Stimulated activated CD4-positive, alpha-beta T cell treated with anti-CD3 and anti-CD28 coated beads, Interleukin-4, amount 100 ng/mL, for 1 hour (primary cell): ENCODE measurements around the gene RPL18A.

Experiments used
- DNase-seq: peaks from one replicate; pipeline ENCODE4 v3.0.0-alpha.2; 2020

Gene RPL18A

DNA sequence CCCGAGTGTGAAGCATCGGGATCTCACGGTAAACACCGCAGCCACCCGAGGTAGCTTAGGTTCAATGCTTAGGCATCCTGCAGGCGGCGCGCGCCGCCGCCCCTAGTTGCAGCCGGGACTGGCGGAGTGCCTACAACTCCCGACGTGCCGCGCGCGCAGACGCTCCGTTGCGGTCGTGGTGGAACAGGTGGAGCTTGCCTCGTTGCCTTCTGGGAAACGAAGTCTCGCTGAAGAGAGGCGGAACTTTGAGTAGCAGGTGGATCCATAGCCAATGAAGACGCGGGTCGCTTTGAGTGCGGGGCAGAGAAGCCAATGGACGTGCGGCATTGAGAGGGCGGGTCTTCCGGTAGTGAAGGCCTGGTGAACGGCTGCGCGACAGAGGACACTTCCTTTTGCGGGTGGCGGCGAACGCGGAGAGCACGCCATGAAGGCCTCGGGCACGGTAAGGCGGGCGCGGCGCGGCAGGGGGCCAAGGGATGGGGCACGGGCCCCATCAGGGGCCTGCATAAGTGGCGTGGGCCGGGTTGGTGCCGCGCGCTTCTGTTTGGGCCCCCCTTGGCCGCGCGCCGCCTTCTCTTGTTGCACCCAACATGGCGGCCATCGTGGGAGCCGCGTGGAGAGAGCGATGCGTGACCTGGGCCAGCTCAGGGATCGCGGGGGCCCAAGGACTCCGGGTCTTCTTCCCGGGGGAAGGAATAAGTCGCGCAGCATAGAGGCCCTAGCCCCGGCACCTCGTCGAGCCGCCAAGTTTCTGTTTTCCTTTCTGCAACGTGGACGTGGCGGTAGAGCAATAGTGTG is at the start of gene RPL18A:
RPL18A (plus strand) TSS at position 378 of the 798 bp plus-strand sequence; CDS start at position 425, 47 bp downstream.
- DNase-seq, result peak; percentile 98

DNA sequence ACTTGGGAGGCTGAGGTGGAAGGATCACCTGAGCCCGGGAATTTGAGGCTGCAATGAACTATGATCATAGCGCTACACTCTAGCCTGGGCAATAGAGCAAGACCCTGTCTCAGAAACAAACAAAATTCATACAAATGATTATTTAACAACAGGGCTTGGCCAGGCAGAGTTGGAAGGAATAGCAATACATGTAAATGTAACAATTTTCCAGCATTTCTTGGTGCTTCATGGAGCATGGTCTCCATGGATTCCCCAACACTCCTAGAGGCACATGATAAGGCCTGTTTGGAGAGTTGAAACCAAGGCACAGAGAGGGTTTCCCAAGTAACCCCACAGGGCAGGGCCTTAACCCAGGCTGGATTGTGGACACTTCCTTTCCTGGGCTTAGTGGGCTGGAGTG is 48.6 kb upstream of the RPL18A start:
- no peak for DNase-seq

DNA sequence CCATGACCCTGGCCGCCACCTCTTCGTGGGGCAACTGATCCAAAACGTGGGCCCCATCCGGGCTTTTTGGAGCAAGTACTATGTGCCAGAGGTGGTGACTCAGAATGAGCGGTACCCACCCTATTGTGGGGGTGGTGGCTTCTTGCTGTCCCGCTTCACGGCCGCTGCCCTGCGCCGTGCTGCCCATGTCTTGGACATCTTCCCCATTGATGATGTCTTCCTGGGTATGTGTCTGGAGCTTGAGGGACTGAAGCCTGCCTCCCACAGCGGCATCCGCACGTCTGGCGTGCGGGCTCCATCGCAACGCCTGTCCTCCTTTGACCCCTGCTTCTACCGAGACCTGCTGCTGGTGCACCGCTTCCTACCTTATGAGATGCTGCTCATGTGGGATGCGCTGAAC is 48.0 kb upstream of the RPL18A start:
- DNase-seq, result no peak

DNA sequence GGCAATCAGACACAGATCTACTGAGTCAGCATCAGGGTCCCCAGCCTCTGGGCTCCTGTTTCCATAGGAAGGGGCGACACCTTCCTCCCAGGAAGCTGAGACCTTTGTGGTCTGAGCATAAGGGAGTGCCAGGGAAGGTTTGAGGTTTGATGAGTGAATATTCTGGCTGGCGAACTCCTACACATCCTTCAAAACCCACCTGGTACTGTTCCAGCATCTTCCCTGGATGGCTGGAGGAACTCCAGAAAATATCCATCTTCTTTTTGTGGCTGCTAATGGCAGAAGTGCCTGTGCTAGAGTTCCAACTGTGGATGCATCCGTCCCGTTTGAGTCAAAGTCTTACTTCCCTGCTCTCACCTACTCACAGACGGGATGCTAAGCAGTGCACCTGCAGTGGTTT is 47.6 kb upstream of the RPL18A start:
- no peak for DNase-seq

DNA sequence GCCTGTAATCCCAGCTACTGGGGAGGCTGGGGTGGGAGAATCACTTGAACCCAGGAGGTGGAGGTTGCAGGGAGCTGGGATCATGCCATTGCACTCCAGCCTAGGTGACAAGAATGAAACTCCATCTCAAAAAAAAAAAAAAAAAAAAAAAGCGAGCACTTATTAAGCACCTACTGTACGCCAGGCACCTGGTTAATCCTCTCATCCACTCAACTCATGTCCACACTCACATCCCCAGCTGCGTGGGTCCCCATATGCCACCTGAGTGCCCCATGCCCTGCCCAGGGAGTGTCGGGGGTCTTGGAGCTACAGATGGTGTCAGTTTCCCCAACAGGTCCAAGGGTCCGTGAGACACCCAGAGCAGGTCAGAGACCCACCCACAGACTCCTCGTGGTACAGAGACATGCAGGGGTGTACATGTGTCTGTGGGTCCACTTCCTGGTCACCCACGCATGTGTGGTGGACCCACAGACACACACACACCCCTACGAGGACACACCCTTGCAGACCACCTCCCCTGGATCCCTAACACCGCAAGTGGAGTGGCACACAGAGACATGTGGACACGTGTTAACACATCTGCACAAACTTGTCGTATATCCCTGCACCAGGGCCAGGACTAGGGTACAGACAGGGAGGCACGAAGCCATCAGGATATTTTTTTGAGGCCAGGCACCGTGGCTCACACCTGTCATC is 41.9 kb upstream of the RPL18A start:
- DNase-seq, result no peak

DNA sequence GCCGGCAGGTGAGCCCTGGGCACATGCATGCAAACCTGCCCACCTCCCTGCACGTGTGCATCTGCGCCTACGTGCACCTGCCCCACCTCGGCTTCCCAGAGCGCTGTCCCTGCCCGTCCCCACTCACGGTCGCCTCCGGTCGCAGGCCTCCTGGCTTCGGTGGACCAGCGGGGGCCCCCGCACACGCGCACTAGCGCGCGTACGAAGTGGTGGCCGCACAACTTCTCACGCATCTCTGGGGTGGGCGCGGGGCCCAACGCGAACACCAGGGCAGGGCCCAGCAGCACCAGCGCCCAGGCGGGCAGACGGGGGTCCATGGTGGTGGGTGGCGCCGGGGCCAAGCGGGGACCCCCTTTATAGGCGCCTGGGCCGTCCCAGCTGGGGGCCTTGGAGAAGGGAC is 38.5 kb upstream of the RPL18A start, which contains the start of gene INSL3:
INSL3 (minus strand) TSS at position 330 of the 400 bp plus-strand sequence; CDS start at position 317, 13 bp downstream.
- no peak for DNase-seq

DNA sequence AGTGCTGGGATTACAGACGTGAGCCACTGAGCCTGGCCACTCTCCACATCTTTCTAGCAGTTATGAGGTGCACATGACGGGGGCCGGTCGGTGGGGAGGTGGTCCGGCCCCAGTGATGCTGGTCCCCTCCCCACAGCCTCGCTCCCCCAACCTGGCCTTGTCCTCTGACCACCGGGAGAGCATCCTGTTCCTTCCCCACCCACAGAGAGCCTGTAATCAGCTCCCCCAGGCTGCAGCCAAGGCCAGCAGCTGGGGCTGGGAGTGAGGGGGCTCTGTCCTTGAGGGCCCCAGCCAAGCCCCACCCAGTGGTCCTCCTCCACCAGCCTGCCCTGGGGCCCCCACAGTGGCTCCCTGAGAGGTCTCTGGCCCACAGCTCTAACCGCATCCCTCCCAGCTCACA is 35.4 kb upstream of the RPL18A start:
- no peak for DNase-seq

DNA sequence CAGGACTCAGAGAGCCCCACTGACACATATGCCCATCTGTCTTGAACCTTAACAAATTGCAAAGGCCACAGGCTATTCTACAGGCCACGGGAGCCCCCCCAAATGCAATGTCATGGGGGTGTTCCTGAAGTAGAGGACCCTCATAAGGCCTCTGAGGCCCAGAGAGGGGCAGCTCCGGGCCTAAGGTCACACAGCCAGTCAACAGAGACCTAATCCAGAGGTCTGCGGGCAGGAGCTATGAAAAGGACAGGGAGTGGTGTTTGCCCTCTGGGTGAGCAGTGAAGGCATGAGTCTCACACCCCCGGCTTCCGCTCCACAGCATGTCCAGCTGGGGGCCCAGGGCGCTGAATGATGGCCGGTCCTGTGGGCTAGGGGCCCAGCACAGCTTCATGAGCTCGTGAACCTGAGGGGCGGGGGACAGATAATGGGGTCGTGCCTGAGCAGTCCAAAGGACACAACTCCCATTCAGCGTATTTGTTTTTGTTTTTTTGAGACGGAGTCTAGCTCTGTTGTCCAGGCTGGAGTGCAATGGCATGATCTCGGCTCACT is 33.1 kb upstream of the RPL18A start:
- DNase-seq, result no peak

DNA sequence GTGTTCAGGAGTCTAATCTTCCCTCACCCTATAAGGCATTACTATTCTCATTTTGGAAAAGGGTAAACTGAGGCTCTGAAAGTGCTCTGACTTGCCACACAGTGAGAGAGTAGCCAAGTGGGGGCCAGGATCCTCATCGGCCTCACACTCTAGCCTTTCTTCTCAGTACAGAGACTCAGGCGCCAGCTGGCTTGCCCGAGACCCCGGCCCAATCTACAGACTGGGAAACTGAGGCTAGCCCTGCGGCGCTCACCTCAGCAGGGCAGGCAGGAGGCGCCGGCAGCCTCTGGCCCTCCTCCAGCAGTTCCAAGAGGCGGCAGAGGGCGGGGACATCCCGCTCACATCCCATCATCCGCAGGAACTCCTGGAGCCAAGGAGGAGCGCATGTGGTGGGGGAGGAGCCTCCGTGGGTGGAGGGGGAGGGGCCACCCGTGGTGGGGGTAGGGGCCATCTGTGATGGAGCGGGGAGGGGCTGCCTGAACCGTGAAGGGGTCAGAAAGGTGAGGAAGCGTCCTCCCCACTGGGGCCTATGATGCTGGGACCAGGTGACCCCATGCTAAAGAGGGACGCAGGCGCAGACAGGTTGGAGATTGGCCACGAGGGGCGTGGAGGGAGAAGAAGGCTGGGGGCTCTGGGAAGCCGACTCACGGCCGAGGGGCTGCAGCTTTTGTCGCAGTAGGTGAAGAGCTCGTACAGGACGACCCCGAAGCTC is 29.7 kb upstream of the RPL18A start:
- DNase-seq, result no peak

DNA sequence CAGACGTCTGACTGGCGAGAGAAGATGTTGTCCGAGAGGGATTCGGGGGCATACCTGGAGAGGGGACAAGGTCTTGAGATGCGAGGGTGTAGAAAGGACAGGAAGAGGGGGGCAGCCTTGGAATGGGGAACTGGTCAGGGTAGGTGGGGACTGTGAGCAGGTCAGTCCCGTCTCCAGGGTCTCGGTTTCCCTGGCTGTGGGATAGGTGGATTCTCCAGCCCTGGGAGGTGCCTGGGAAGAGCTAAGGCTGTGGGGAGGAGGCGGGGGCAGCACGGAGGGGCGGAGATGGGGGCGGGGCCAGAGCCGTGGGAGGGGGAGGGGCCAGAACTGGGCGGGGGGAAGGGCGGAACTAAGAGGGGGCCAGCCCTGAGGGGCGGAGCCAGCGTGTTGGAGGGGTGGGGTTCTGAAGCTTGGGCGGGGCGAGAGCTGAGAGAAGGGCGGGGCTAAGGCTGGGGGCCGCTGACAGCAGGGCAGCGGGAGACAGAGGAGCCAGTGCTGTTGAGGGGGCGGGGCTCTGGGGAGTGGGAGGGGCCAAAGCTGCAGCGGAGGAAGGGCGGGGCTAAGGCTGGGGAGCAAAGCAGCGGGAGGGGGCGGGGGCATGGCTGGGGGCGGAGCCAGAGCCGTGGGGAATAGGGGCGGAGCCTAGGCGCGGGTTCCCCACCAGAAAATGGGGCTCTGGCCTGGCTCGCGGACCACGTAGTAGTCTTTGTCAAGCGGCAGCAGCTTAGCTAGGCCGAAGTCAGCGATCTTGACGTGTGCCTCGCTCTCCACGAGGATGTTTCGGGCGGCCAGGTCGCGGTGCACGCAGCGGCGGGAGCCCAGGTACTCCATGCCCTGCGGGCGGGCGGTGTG is 28.9 kb upstream of the RPL18A start:
- DNase-seq, result peak; percentile 50

DNA sequence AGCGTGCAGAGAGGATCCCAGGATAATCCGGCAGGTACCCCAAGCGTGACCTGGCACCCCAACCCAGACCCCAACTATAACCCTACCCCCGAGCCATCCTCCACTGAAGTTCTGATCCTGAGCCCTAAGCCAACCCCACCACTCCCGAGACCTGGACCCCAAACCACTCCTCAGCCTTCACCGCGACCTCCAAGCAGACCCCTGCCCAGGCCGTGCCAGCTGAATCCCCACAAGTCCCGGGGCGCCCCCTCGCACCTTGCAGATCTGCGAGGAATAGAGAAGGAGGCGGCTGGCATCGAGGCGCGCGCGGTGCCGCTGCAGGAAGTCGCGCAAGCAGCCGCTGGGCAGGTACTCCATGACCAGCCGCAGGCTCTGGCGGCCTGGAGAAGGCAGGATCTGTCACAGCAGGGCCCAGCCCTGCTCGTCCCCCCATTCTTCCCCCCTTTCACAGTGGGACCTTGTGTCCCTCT is 28.3 kb upstream of the RPL18A start:
- no peak for DNase-seq

DNA sequence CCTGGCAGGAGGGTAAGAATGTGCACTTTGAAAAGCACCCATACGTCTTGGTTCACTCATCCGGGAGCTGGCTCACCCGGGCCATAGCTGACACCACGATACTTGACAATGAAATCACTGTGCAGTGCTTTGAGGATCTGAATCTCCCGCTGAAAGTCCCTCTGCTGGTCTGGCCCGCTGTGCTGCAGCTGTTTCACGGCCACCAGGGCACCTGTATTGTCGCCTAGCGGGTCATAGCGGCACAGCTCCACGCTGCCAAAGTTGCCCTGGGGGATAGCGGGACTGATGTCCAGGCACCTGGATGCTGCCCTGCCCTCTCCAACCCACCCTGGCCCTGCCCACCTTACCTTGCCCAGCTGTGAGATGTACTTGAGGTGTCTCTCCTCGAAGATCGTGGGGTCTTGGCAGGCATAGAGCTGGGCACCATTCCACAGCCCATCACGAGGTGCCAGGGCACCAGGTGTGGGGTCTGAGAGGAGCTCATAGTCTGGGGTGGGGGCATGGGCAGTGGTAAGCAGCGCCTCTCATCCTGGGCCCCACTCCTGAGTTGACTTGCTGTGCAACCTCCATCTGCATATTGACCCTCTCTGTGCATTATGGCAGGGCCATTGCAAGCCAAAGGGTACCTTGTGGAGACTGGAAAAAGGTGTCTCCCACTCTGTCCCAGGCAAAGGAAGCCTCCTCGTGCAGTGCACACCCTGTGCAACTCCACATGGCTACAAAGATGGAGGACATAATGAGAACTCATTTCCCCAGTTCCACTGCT is 27.1 kb upstream of the RPL18A start:
- DNase-seq, result no peak

DNA sequence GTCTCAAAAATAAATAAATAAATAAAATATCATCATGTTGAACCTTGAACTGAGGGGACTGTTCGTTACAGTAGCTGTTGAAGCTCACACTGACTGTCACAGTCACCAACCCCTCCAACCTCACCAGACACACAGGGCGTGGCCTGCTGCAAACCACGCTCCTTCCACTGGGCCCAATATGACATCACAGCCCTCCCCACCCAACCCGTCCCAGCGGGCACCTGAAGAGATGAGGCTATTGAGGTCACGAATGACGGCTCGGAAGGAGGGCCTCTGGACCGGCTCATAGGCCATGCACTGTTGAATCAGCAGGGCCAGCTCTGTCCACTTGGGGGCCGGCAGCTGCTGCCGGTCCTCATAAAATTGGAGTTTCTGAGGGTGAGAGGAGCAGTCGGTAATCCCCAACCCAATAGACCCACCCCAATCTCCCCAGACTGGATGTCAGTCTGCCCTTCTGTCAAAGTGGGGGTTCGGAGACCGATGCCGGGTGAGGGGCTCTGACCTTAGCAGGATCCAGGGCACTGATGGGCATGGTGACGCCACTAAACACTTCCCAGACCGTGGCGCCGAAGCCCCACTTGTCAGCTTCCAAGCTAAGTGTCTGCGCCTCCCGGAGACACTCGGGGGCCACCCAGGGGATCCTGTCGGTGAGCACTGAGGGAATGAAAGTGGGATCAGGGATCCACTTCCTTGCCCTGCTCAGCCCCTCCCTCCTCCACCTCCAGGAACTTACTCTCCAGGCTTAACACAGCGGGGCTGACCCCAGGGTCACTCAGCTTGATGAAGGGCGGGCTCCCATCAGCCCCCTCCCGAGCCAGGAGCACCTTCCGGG is 25.1 kb upstream of the RPL18A start:
- no peak for DNase-seq

DNA sequence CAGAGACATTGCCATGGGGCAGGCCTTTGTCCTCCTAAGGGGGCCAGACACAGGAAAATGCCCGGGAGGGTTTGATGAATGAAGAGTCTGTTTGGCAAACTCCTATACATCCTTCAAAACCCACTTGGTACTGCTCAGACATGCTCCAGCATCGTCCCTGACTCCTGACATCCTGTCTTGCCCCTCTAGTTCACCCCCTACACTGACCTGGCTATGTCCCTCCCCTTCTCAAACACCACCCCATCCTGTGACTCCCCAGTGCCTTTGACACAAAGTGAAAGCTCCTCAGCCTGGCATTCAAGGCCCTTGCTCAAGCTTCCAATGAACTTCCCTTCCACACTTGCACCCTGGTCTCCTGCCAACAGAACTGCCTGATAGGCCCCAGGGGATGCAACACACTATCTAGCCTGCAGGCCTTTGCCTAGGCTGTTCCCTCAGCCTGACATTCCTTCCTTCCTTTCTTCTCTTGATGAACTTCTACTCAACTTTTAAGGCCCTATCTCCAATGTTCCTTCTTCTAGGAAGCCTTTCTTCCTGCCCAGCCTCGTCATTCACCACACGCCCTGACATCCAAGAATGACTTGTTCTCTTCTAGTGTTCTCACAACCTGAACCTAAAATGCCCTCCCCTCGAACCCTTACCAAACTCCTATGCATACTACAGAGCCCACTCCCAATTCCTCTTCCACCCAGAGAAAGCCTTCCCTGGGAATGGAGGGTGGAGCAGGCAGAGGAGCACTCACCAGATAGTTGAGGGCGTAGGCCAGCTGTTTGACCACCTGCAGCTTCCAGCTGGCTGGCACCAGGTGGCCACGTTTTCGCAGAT is 24.3 kb upstream of the RPL18A start:
- no peak for DNase-seq

DNA sequence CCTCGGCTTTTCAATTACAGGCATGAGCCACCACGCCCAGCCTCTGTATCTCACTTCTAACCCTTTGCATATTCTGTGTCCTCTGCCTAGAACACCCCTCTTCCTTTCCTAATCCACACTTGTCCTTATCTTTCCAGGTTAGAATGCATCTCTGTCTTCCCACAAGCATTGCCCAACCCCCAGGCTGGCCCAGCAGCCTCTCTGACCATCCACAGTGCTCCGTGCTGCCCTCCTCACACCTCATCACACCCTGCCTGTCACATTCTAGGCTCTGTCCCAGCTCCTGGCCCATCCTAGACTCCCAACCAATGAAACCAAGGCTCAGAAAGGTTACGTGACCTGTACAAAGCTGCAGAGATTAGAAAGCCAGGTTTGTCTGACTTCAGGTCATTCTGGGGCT is 23.2 kb upstream of the RPL18A start:
- no peak for DNase-seq

DNA sequence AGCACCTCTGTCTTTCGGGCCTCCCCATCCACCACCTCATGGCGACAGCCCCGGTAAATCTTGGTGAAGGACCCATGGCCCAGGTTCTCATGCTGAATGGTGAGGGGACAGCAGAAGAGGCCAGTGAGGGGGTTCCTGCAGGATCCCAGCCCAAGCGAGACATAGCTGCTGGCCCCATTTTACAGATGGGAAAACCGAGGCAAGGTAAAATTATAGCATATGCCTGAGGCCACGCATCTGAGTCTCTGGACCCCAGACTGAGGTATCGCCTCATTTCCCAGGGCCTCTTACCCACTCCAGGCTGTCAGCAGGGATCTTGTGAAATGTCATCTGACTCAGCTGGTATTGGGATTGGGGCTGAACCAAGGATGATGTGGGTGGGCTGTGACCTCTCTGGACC is 21.7 kb upstream of the RPL18A start:
- DNase-seq, result no peak

DNA sequence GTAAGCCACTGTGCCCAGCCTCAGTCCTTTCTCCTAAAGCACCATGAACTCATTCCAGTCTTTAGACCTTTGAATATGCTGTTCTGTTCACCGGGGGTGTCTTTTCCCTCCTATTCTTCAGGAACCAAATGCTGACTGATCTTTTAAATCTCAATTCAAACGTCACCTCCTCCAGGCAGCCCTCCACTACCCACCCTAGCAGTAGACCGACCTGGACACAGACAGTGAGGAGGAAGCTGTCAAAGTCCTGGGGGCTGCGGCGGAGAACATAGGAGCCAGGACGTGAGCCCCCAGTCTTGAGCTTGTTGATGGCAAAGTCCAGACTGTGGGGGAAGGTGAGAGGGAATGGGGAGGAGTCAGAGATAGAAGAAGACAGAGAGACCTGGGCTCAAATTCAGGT is 19.7 kb upstream of the RPL18A start:
- DNase-seq, result no peak

DNA sequence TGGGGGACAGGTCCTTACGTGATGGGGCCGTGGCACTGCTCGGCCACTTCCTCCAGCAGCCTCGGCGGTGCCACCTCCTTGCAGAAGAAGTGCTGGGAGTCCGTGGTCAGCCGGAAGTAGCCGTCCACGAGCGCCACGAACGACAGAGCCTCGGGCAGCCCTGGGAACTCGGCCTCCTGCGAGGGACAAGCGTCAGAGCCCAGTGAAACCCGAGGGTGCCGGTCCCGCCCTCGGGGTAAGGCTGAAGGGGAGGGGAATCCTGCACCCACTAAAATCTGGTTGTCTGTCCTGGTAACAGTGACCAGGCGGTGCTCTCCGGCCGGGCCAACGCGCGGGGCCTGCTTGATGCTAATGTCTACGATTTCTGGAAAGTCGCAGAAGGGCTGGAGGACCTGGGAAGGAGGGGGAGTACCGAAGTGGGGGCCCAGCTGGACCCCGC is 18.3 kb upstream of the RPL18A start:
- DNase-seq, result no peak
